Measurements from ENCODE around the gene SOD2. TPM values are rescaled to one million over a fixed set of nuclear protein-coding genes. Genes with fewer than 3 reads are reported as not detected.
"Not testable (repeated sequence)": the region's sequence is repeated elsewhere in the genome, so short reads cannot be mapped to it uniquely, and the experiment has no call there.

Gene SOD2
- polyA plus RNA-seq, 3 donors, result 447 to 746 (median 569) TPM

DNA sequence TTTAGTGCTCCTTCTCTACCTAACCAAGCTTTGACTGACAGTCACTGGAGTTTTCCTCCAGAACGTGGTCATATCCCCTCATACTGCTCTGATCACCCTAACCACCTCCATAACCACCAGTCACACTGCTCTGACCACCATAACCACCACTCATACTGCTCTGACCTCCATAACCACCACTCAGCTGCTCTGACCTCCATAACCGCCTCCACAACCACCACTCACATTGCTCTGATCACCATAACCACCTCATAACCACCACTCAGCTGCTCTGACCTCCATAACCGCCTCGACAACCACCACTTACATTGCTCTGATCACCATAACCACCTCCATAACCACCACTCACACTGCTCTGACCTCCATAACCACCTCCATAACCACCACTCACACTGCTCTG is 17.6 kb upstream of the SOD2 start:
- H4K20me1 ChIP-seq (ENCODE audit: insufficient read depth, low read length); H3K4me3 Mint-ChIP-seq; intact Hi-C loops (cut with micrococcal nuclease); DNase-seq; H3K4me1 Mint-ChIP-seq; H3K79me2 ChIP-seq (ENCODE audit: insufficient read depth, low read length); H3K4me3 ChIP-seq (replicated peaks in 1 of 3; ENCODE audit: low read depth in 2 of 3, low read length in 3 of 3); H3K9me3 ChIP-seq (replicated peaks in 1 of 2; ENCODE audit: control insufficient read depth in 1 of 2, insufficient read depth in 1 of 2, low read length in 2 of 2); H3K36me3 Mint-ChIP-seq; H3K27me3 Mint-ChIP-seq (ENCODE audit: low read depth in 3 of 3); H3K27ac ChIP-seq (ENCODE audit: low read depth in 1 of 2, low read length in 2 of 2); H2AFZ ChIP-seq (ENCODE audit: insufficient read depth, low read depth, low read length, poor library complexity, severe bottlenecking); H3K27ac Mint-ChIP-seq; H3K36me3 ChIP-seq (replicated peaks in 1 of 2; ENCODE audit: control insufficient read depth in 1 of 2, insufficient read depth in 2 of 2, low read length in 2 of 2); H3K27me3 ChIP-seq (ENCODE audit: control insufficient read depth in 2 of 2, insufficient read depth in 2 of 2, low read length in 2 of 2); H3K4me2 ChIP-seq (replicated peaks; ENCODE audit: extremely low read depth, low read length, poor library complexity, severe bottlenecking); H3K9ac ChIP-seq (ENCODE audit: insufficient read depth, low read length, poor library complexity, severe bottlenecking); H3K9me3 Mint-ChIP-seq: not testable (repeated sequence)
- WGBS (ENCODE audit: insufficient coverage), result 93% methylated on average over 4 of the region's 4 CpGs
- peaks cover 15 to 17% of the 10 kb centered on the region in 2 donors for H3K4me1 ChIP-seq (ENCODE audit: control insufficient read depth in 1 of 2, insufficient read depth in 2 of 2, low read length in 2 of 2)

- H3K36me3 Mint-ChIP-seq, result peaks cover 9 to 12% of the 10 kb centered on the region in 2 donors
- DNase-seq, result peak; percentile 67 to 94 (median 91)
- H3K27me3 Mint-ChIP-seq (ENCODE audit: low read depth in 3 of 3), result peaks cover 0 to 1% (median 0%) of the 10 kb centered on the region in 3 donors
- Histone ChIP-seq H3K4me1 (ENCODE audit: control insufficient read depth in 1 of 2, insufficient read depth in 2 of 2, low read length in 2 of 2) (peaks cover 16 to 22% of the 10 kb centered on the region in 2 donors), H2AFZ (ENCODE audit: insufficient read depth, low read depth, low read length, poor library complexity, severe bottlenecking) (no peak overlapping the region), H3K27me3 (ENCODE audit: control insufficient read depth in 2 of 2, insufficient read depth in 2 of 2, low read length in 2 of 2) (no peaks in the 10 kb centered on the region), H3K36me3 (replicated peaks in 1 of 2; ENCODE audit: control insufficient read depth in 1 of 2, insufficient read depth in 2 of 2, low read length in 2 of 2) (no peaks in the 10 kb centered on the region), H3K4me2 (replicated peaks; ENCODE audit: extremely low read depth, low read length, poor library complexity, severe bottlenecking) (no peak overlapping the region), H3K4me3 (replicated peaks in 1 of 3; ENCODE audit: low read depth in 2 of 3, low read length in 3 of 3) (no peak overlapping the region), H3K79me2 (ENCODE audit: insufficient read depth, low read length) (no peaks in the 10 kb centered on the region), H4K20me1 (ENCODE audit: insufficient read depth, low read length) (no peaks in the 10 kb centered on the region), H3K9ac (ENCODE audit: insufficient read depth, low read length, poor library complexity, severe bottlenecking) (no peak overlapping the region), H3K27ac (ENCODE audit: low read depth in 1 of 2, low read length in 2 of 2) (peak overlapping the region; percentile 19 to 61), H3K9me3 (replicated peaks in 1 of 2; ENCODE audit: control insufficient read depth in 1 of 2, insufficient read depth in 1 of 2, low read length in 2 of 2) (peaks cover 0 to 9% of the 10 kb centered on the region in 2 donors)
- H3K4me3 Mint-ChIP-seq, result no peak overlapping the region
- intact Hi-C loops (cut with micrococcal nuclease), result no loop called here
- H3K4me1 Mint-ChIP-seq, result peaks cover 22% of the 10 kb centered on the region
- H3K9me3 Mint-ChIP-seq, result peaks cover 0 to 11% (median 7%) of the 10 kb centered on the region in 7 donors
- TF ChIP-seq, protein P1, sequence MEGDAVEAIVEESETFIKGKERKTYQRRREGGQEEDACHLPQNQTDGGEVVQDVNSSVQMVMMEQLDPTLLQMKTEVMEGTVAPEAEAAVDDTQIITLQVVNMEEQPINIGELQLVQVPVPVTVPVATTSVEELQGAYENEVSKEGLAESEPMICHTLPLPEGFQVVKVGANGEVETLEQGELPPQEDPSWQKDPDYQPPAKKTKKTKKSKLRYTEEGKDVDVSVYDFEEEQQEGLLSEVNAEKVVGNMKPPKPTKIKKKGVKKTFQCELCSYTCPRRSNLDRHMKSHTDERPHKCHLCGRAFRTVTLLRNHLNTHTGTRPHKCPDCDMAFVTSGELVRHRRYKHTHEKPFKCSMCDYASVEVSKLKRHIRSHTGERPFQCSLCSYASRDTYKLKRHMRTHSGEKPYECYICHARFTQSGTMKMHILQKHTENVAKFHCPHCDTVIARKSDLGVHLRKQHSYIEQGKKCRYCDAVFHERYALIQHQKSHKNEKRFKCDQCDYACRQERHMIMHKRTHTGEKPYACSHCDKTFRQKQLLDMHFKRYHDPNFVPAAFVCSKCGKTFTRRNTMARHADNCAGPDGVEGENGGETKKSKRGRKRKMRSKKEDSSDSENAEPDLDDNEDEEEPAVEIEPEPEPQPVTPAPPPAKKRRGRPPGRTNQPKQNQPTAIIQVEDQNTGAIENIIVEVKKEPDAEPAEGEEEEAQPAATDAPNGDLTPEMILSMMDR (IDR thresholded peaks at IDR 0.05), result no peak
- peak overlapping the region; percentile 62 to 96 (median 89) for H3K27ac Mint-ChIP-seq
- 94% methylated on average over 5 of the region's 7 CpGs for WGBS (ENCODE audit: insufficient coverage)
Measured at GRCh38 chr6:159701413-159701999, 8.5 kb upstream of the SOD2 start.
